Measurements from ENCODE around the gene NR0B2.
A peak's percentile ranks its signal among the peaks of the same experiment; 100 is the strongest.
"Not testable (repeated sequence)": the region's sequence is repeated elsewhere in the genome, so short reads cannot be mapped to it uniquely, and the experiment has no call there.

The NR0B2 gene, protein sequence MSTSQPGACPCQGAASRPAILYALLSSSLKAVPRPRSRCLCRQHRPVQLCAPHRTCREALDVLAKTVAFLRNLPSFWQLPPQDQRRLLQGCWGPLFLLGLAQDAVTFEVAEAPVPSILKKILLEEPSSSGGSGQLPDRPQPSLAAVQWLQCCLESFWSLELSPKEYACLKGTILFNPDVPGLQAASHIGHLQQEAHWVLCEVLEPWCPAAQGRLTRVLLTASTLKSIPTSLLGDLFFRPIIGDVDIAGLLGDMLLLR

DNA sequence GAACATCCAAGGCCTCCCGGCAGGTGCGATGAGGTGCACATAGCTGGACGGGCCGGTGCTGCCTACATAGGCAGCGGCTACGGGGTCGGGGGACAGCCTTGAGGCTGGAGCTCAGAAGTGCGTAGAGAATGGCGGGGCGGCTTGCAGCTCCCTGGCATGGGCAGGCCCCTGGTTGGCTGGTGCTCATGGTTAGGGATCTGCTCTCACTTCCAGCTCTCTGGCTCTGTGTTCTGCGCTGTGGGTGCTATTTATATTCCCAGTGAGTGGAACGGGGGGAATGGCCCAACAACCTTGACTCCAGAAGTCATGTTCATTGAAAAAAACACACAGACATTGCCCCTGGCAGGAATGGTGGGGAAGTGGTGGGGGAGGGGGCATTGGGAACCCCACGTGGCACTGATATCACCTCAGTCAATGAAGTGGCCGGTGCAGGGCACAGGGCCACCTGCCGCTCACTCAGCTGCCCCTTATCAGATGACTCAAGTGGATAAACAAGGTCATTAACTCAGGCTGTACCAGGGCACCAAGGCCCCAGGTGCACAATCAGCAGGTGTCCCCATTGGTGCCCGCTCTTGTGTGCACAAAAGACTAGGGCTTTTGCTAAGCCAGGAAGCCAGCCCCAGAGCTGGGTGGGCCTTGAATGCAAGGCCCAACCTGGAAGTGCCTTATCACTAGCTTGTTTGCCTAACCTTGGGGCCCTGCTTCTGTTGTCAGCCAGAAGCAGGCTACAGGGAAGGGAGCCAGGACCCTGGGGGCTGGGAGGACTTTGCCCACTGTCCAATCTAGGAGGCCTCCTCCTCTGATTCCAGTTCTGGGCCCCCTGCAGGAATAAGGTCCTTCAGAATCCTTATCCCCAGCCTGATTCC is at the start of gene NR0B2:
NR0B2 (minus strand) TSS at position 222 of the 866 bp plus-strand sequence; CDS start at position 187, 35 bp downstream.
- no peak for DNase-seq

- no peak for DNase-seq
Measured at GRCh38 chr1:26961826-26962225, 48.1 kb upstream of the NR0B2 start.

- no peak for DNase-seq
Measured at GRCh38 chr1:26960625-26960966, 46.8 kb upstream of the NR0B2 start.

DNA sequence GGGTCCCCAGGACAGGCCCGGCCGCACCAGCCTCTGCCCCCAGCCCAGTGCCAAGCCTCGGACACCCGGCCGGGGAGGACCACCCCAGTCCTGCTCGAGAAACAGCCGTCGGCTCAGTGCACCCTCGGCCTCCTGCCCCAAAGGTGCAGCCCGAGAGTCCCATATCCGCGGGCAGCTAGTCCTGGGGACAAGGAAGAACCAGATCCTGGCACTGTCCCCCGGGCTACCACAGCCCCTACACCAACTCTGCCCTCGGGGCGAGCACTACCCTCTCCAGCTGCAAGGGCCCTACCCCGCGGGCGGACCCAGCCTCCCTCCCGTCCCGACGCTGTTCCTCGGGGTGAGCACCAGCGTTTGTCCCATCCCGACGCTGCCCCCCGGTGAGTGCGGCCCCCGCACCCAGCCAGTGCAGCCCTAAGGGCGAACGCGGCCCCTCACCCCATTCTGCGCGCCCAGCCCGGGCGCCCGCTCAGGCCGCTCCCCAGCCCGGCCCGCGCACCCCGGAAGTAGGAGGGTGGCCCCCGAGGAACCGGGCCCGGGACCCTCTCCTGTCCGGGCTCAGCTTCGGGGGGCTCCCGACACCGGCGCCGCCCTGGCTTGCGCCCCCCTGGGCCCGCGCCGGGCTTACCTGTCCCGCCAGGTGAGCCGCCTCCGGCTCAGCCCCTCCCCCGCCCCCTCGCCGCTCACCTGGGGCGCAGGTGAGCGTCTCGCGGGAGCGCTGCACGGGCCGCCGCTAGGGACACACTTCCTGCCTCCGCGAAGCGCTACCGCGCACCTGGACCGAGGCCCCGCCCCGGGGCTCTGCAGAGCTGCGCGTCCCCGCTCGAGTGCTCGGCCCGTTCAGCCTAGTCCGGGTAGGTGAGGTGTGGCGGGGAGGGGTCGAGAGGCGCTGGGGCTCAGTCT is 46.2 kb upstream of the NR0B2 start, which contains the start of gene KDF1:
KDF1 (minus strand) TSS at position 747 of the 903 bp plus-strand sequence. CDS start 8,088 bp downstream, outside the sequence.
- peak; percentile 51 for DNase-seq

DNA sequence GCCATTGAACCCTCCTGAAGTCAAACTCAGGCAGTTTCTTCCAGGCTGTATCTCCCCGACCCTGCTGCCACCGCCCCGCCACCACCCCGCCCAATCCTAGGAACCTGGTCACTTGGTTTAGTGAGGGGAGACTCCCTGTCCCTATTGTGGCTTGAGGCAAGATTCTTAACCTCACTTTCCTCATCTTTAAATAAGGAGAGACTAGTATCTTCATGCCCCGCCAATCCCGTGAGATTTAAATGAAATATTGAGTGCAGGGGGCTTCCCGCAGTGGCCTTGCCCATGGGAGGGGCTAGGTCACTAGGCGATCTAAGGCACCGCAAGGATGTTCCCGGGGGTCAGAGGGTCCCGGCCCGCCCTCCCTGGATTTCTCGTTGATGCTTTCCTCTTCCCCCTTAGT is 45.5 kb upstream of the NR0B2 start:
- DNase-seq = no peak

DNA sequence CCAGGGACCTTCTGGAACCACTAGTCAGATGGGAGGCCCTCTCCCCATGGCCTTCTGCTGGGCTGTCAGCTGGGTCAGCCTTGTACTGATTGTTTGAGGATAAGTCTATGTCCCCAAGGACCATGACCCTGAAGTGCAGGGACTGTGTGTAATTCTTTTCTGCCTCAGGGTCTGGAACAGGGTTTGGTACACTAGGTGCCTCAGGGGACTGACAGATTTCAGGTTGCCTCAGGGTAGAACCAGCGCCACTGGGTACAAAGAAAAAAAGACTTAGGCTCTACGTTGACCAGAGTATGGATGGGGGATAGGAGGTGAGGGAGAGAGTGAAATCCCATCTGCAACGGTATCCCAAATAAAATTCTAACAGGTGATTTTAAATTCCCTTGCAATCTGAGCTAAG is 43.5 kb upstream of the NR0B2 start:
- DNase-seq = no peak

DNA sequence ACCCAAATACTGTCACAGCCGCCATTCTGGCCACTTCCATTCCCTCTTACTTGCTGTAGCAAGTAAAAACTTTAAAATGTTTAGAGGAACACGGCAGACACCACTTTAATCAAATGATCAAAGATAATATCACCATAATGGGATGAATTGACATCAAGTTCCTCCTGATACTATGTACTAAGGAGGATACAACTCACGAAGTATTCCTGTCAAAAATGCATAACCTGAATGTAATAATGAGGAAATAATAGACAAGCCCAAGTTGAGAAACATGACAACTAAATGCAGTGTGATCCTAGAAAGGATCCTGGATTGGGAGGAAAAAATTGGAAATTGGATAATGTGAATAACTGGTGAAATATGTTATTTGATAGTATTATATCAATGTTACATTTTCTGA is 42.5 kb upstream of the NR0B2 start:
- DNase-seq = no peak

GRCh38 chr1:26953374-26953773 is 39.6 kb upstream of the NR0B2 start:
- no peak for DNase-seq

- DNase-seq = no peak
Measured at GRCh38 chr1:26951821-26952497, 38.2 kb upstream of the NR0B2 start.

DNA sequence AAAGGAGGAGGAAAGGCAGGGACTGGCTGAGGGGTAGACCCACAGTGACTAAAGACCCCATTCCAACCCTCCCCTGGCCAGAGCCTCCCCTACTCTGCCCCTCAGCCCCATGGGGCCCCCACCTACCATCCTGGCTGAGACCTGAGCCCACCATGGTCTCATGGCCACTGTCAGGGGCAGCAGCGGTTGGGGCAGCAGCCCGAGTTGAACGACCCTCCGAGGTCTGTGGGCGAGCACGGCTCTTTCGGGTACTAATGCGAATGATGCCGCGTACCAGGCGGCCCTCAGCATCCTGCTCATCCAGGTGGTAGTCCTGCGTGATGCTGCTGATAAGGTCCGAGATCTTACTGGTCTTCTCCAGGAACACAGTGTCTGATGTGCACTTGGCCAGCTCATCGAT is 37.4 kb upstream of the NR0B2 start:
- DNase-seq = no peak

DNA sequence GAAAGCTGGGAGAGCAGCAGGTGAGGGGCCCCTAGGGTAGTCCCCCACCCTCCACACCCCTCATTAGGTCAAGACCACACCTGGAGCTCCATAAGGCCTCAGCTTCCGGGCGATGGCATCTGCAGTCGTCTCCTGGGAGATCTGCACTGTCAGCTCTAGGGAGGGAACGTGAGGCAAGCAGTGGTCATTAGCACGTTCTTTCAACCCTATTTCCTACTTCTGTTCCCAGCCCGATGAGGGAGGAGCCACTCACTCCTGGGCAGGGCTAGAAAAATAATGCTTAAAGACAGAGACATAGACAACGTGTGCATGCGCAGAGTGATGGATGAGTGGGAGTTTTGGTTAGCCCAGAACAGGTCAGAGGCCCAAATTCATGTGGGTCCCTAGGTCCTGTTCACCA is 36.8 kb upstream of the NR0B2 start:
- no peak for DNase-seq

DNA sequence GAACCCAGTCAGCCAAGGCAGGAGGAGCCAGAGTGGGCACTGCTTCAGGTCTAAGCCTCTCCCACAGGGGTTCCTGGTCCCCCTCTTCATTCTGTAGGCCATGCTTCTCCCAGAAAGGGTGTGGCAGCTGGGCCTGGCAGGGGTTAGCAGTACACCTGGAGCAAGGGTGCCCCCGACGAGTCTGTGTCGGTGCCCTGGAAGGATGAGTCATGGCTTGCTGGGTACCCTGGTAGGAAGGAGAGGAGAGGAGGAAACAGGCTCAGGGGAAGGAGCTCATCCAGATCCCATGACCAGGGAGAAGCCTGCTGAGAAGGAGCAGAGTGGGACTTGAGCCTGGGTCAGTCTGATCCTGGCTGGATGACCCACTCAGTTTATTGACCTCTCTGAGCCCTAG is 36.1 kb upstream of the NR0B2 start:
- no peak for DNase-seq

GRCh38 chr1:26949266-26949925 is 35.6 kb upstream of the NR0B2 start:
- no peak for DNase-seq

DNA sequence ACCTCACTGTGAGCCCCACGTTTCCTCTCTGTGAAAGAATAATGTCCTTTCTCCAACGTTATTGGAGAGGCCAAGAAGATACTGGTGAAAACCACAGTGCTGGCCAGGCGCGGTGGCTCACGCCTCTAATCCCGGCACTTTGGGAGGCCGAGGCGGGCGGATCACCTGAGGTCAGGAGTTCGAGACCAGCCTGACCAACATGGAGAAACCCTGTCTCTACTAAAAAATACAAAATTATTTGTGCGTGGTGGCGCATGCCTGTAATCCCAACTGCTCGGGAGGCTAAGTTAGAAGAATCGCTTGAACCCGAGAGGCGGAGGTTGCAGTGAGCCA is 34.9 kb upstream of the NR0B2 start:
- not testable (repeated sequence) for DNase-seq

DNA sequence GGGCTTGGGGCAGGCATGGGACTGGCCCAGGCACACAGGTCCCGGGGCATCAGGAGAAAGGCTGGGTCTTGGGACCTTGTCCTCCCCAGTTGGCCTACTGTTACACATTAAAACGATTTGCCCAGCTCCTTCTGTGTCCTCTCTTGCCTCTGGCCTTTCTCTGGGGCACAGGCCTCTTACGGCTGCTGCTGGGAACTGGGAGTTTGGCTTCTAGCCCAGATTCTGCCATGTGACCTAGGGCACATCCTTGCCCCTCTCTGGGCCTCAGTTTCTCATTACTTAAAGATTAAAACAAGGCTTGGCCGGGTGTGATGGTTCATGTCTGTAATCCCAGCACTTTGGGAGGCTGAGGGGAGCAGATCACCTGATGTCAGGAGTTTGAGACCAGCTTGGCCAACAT is 32.5 kb upstream of the NR0B2 start:
- no peak for DNase-seq

GRCh38 chr1:26945728-26946127 is 32.0 kb upstream of the NR0B2 start:
- DNase-seq = no peak

DNA sequence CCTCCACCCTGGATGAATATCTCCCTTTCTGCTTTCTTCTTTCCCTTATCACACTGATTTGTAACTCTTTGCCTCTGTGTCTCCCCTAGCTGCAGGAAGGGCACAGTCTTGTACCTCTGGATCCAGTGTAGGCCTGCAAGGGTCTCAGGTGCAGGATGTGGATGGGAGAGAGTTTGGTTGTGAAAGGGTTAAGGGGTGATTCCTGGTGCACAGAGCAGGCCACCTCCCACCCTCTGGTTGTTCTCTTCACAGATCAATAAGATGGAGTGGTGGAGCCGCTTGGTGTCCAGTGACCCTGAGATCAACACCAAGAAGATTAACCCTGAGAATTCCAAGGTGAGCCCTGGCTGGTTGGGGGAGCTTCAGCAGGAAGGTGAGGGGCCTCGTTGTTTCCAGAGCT is 31.4 kb upstream of the NR0B2 start:
- no peak for DNase-seq

DNA sequence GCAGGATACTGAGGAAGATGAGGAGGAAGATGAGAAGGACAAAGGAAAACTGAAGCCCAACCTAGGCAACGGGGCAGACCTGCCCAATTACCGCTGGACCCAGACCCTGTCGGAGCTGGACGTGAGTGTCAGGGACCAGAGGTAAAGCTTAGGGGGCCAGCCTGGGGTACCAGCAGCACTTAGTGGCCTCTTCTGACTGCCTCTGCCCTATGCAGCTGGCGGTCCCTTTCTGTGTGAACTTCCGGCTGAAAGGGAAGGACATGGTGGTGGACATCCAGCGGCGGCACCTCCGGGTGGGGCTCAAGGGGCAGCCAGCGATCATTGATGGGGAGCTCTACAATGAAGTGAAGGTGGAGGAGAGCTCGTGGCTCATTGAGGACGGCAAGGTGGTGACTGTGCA is 28.9 kb upstream of the NR0B2 start:
- DNase-seq = no peak

GRCh38 chr1:26941311-26941710 is 27.5 kb upstream of the NR0B2 start:
- no peak for DNase-seq

DNA sequence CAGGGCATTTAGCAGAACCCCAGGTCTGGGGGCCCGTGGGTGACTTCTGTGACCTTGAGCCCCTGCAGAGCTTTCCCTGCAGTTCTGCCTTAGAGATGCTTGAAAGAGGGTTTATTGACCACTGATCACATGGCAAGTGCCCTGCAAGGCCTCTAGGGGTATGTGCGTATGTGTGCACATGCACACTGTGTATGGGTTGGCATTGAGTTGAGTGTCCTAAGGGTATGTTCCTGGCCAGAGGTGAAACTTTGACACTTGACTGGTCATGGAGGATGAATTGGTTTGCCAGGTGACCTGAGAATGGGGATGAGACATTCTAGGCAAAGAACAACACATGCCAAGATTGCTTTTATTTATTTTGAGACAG is 24.9 kb upstream of the NR0B2 start:
- no peak for DNase-seq

DNA sequence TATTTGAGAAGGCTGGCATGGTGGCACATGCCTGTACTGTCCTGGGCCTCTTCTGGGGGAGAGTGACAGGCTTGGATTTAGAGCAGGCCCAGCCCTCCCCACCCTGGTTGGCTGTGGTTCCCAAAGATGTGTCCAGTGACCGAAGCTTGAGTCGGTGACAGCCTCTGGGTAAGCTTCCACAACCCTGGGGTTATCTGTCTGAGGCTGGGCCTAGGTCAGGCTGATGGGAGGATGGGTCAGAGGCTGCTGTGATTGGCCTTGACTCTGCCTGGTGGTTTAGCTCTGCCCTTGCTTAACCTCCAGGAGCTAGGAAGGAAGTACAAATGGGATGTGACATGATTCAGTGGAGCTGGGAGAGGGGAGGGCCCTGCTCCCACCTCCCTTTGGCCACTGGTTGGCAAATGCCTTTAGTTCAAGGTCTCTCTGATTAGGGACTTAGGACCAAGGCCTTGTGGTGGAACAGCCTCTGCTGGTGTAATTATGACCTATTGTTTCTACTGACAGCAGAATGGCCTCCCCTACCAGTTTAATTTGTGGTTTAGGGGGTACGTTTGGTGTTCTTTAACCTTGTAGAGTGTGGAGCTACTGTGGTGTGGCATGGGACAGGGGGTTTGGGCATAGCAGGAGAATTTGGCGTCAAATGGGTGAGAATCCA is 24.4 kb upstream of the NR0B2 start:
- DNase-seq = no peak

GRCh38 chr1:26936823-26937222 is 23.0 kb upstream of the NR0B2 start:
- DNase-seq = no peak
